ENCODE results near the gene DNAJC18.
A peak's percentile ranks its signal among the peaks of the same experiment; 100 is the strongest.
"Not testable (repeated sequence)": the region's sequence is repeated elsewhere in the genome, so short reads cannot be mapped to it uniquely, and the experiment has no call there.

DNAJC18 gene

DNA sequence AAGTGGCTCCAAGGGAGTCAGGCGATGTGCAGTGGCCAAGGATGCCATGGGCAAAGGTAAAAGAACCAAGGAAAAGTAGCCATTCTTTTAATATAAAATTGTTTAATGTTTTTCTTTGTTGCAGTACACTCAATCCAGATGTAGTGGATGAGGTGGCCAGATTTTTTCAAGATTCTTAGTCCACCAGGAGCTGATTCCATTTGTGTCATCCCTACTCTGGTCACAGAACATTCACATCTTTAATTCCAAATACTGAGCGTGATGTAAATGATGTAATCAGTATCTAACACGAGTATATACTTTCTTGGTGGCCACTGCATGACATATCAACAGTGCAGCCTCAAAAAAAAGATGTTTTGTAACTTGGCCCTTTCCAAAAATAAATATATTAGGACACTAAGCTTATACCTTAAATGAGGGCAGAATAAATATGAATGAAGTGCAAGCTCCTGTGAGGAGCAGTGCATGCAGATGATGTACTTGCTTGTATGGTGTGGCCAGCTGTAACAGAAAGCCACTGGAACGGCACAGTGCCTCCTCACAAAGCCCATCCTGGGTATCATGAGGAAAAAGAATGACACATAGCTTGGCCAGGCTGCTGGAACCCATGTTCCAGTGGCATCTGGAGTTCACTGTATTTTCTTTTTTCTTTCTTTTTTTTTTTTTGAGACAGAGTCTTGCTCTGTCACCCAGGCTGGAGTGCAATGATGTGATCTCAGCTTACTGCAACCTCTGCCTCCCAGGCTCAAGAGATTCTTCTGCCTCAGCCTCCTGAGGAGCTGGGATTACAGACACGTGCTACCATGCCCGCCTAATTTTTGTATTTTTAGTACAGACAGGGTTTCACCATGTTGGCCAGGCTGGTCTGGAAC is 29.0 kb downstream of the DNAJC18 start:
- Histone ChIP-seq H3K27me3 (ENCODE audit: control insufficient read depth in 1 of 2, insufficient read depth in 2 of 2, low read length in 2 of 2) (no peaks in the 10 kb centered on the region), H3K9me3 (ENCODE audit: low read length) (no peaks in the 10 kb centered on the region), H3K36me3 (ENCODE audit: insufficient read depth, low read length) (no peaks in the 10 kb centered on the region), H3K4me3 (ENCODE audit: low read depth in 1 of 2, low read length in 2 of 2) (peak overlapping the region in 1 of 2 donors; percentile 21), H3K27ac (ENCODE audit: low read depth, low read length) (no peak overlapping the region), H3K9ac (ENCODE audit: low read length) (no peak overlapping the region), H3K4me1 (ENCODE audit: insufficient read depth, low read length) (peaks cover 43% of the 10 kb centered on the region)

GRCh38 chr5:139409116-139409515 is 30.2 kb downstream of the DNAJC18 start:
- not testable (repeated sequence) for H3K36me3 ChIP-seq (ENCODE audit: insufficient read depth, low read length); H3K27ac ChIP-seq (ENCODE audit: low read depth, low read length); H3K9ac ChIP-seq (ENCODE audit: low read length); H3K9me3 ChIP-seq (ENCODE audit: low read length); H3K4me3 ChIP-seq (ENCODE audit: low read depth in 1 of 2, low read length in 2 of 2); H3K27me3 ChIP-seq (ENCODE audit: control insufficient read depth in 1 of 2, insufficient read depth in 2 of 2, low read length in 2 of 2)
- peaks cover 38% of the 10 kb centered on the region for H3K4me1 ChIP-seq (ENCODE audit: insufficient read depth, low read length)

DNA sequence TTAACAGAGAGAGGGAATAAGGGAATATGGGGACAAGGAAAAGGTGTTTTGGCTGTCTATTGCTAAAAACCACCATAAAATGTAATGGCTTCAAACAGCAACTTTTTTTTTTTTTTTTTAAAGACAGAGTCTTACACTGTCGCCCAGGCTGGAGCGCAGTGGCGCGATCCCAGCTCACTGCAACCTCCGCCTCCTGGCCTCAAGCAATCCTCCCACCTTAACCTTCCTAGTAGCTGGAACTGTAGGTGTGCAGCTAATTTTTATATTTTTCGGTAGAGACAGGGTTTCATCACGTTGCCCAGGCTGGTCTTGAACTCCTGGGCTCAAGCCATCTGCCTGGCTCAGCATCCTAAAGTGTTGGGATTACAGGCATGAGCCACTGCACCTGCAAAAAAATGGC is 31.1 kb downstream of the DNAJC18 start:
- Histone ChIP-seq H3K4me1 (ENCODE audit: insufficient read depth, low read length) (peaks cover 37% of the 10 kb centered on the region), H3K9me3 (ENCODE audit: low read length) (no peaks in the 10 kb centered on the region), H3K9ac (ENCODE audit: low read length) (no peak overlapping the region), H3K36me3 (ENCODE audit: insufficient read depth, low read length) (no peaks in the 10 kb centered on the region), H3K27me3 (ENCODE audit: control insufficient read depth in 1 of 2, insufficient read depth in 2 of 2, low read length in 2 of 2) (no peaks in the 10 kb centered on the region), H3K27ac (ENCODE audit: low read depth, low read length) (no peak overlapping the region), H3K4me3 (ENCODE audit: low read depth in 1 of 2, low read length in 2 of 2) (no peak overlapping the region)

DNA sequence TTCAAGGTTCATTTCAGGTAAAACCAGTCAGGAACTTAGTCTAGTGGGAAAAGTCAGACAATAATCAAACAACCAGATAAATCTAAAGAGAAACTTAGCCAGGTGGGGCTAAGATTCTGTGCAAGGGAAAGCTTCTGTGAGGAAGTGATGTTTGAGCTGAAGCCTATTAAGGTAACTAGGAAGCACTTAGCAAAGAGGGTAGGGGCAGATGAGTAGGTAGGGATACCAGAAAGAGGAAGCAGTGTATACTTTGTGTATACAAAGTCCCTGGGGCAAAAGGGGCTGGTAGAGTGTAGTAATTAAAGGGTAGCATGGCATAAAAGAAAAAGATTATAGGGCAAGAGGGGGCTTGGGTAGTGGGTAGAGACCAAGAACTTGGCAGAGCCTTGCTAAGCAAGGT is 31.8 kb downstream of the DNAJC18 start:
- Histone ChIP-seq H3K4me1 (ENCODE audit: insufficient read depth, low read length) (peaks cover 40% of the 10 kb centered on the region), H3K27ac (ENCODE audit: low read depth, low read length) (no peak overlapping the region), H3K36me3 (ENCODE audit: insufficient read depth, low read length) (no peaks in the 10 kb centered on the region), H3K9ac (ENCODE audit: low read length) (no peak overlapping the region), H3K9me3 (ENCODE audit: low read length) (no peaks in the 10 kb centered on the region), H3K27me3 (ENCODE audit: control insufficient read depth in 1 of 2, insufficient read depth in 2 of 2, low read length in 2 of 2) (no peaks in the 10 kb centered on the region), H3K4me3 (ENCODE audit: low read depth in 1 of 2, low read length in 2 of 2) (no peak overlapping the region)

DNA sequence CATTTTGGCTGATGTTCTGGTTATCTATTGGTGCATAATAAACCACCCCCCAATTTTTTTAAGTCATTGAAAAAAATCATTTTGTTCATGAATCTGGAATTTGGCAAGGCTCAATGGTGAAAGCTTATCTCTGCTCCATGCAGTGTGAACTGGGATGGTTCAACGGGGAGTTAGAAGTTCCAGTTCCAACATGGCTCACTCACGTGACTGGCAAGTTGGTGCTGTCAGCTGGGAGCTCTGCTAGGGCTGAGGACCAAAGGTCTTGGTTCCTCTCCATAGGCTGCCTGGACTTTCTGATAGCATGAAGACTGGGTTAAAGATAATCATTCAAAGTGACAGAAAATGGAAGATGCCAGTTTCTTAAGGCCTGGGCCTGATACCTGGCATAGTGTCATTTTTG is 32.4 kb downstream of the DNAJC18 start:
- H3K27me3 ChIP-seq (ENCODE audit: control insufficient read depth in 1 of 2, insufficient read depth in 2 of 2, low read length in 2 of 2) = no peaks in the 10 kb centered on the region
- H3K9me3 ChIP-seq (ENCODE audit: low read length) = no peaks in the 10 kb centered on the region
- no peak overlapping the region for H3K4me3 ChIP-seq (ENCODE audit: low read depth in 1 of 2, low read length in 2 of 2)
- H3K4me1 ChIP-seq (ENCODE audit: insufficient read depth, low read length) = peaks cover 37% of the 10 kb centered on the region
- H3K9ac ChIP-seq (ENCODE audit: low read length) = no peak overlapping the region
- no peak overlapping the region for H3K27ac ChIP-seq (ENCODE audit: low read depth, low read length)
- H3K36me3 ChIP-seq (ENCODE audit: insufficient read depth, low read length) = no peaks in the 10 kb centered on the region

GRCh38 chr5:139404484-139404840 is 34.9 kb downstream of the DNAJC18 start:
- no peaks in the 10 kb centered on the region for H3K9me3 ChIP-seq (ENCODE audit: low read length)
- peak overlapping the region; percentile 38 for H3K9ac ChIP-seq (ENCODE audit: low read length)
- H3K36me3 ChIP-seq (ENCODE audit: insufficient read depth, low read length) = no peaks in the 10 kb centered on the region
- no peak overlapping the region for H3K27ac ChIP-seq (ENCODE audit: low read depth, low read length)
- H3K27me3 ChIP-seq (ENCODE audit: control insufficient read depth in 1 of 2, insufficient read depth in 2 of 2, low read length in 2 of 2) = no peaks in the 10 kb centered on the region
- H3K4me3 ChIP-seq (ENCODE audit: low read depth in 1 of 2, low read length in 2 of 2) = peak overlapping the region in 1 of 2 donors; percentile 67
- peaks cover 15% of the 10 kb centered on the region for H3K4me1 ChIP-seq (ENCODE audit: insufficient read depth, low read length)

- peak within 1 kb of the TSS; percentile 38 for H3K9ac ChIP-seq (ENCODE audit: low read length)
These were observed 35.4 kb downstream of the DNAJC18 start, which contains the start of gene SPATA24 for GRCh38 chr5:139403787-139404483. TSS of gene SPATA24 (minus strand) at chr5:139404089. CDS start at chr5:139404060, 29 bp downstream.

GRCh38 chr5:139403418-139403786 is 35.9 kb downstream of the DNAJC18 start:
- H3K9me3 ChIP-seq (ENCODE audit: low read length) = no peaks in the 10 kb centered on the region
- peaks cover 14% of the 10 kb centered on the region for H3K4me1 ChIP-seq (ENCODE audit: insufficient read depth, low read length)
- peak overlapping the region; percentile 79 for H3K27ac ChIP-seq (ENCODE audit: low read depth, low read length)
- H3K36me3 ChIP-seq (ENCODE audit: insufficient read depth, low read length) = no peaks in the 10 kb centered on the region
- peak overlapping the region; percentile 43 to 67 for H3K4me3 ChIP-seq (ENCODE audit: low read depth in 1 of 2, low read length in 2 of 2)
- H3K9ac ChIP-seq (ENCODE audit: low read length) = peak overlapping the region; percentile 34
- H3K27me3 ChIP-seq (ENCODE audit: control insufficient read depth in 1 of 2, insufficient read depth in 2 of 2, low read length in 2 of 2) = no peaks in the 10 kb centered on the region

More at GRCh38 chr5:139403787-139404483, 35.4 kb downstream of the DNAJC18 start, which contains the start of gene SPATA24:
- Histone ChIP-seq H3K36me3 (ENCODE audit: insufficient read depth, low read length) (no peaks in the 10 kb centered on the region), H3K9me3 (ENCODE audit: low read length) (no peaks in the 10 kb centered on the region), H3K4me1 (ENCODE audit: insufficient read depth, low read length) (peaks cover 14% of the 10 kb centered on the region), H3K4me3 (ENCODE audit: low read depth in 1 of 2, low read length in 2 of 2) (peak within 1 kb of the TSS; percentile 43 to 67), H3K27ac (ENCODE audit: low read depth, low read length) (peak within 1 kb of the TSS; percentile 79), H3K27me3 (ENCODE audit: control insufficient read depth in 1 of 2, insufficient read depth in 2 of 2, low read length in 2 of 2) (no peaks in the 10 kb centered on the region)

DNA sequence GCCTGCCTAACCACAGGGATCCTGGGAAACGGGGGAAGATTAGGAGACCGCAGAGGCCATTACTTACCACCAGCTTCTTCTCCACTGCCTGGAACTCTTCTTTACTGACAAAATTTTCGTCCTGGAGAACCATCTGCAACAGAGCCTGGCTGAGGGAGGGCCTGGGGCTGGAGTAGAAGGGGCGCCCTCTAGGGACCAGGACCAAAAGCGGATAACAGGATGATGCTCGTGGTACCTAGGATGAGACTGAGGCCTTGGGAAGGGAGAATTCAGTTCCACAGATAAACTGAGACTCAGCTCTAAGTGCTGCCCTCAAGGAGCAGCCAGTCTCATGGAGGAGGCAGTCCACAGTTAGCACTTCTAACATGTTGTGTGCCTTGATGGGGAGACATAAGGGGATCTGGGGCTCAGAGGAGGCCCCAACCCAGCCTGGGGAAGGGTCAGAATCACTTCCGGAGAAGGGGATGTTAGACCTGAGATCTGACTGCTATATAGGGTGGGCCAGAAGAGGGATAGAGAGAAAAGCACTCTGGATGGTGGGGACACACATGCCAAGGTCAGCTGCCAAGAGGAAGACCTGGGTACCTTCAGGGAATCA is 36.7 kb downstream of the DNAJC18 start:
- no peak overlapping the region for H3K27ac ChIP-seq (ENCODE audit: low read depth, low read length)
- no peak overlapping the region for H3K4me3 ChIP-seq (ENCODE audit: low read depth in 1 of 2, low read length in 2 of 2)

DNA sequence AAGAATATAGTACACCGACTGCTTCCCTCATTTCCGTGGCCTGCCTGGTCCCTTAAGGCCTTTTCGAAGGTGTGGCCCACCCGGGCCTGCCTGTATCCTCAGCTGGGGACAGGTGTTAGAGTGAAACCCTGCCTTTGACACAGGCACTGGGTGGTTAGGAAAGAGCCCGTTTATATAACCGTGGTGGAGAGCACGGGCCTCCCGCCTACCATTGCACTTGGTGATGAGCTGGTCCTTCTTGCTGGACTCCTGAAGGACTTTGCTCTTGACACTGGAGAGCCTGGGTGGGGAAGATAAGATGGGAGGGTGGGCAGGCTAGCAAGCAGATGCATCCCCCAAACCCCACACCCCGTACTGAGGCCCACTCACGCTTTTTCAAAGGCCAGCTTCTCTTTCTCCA is 37.8 kb downstream of the DNAJC18 start:
- no peak overlapping the region for H3K9ac ChIP-seq (ENCODE audit: low read length)
- H3K9me3 ChIP-seq (ENCODE audit: low read length) = no peaks in the 10 kb centered on the region
- H3K4me3 ChIP-seq (ENCODE audit: low read depth in 1 of 2, low read length in 2 of 2) = no peak overlapping the region
- no peaks in the 10 kb centered on the region for H3K36me3 ChIP-seq (ENCODE audit: insufficient read depth, low read length)
- H3K27me3 ChIP-seq (ENCODE audit: control insufficient read depth in 1 of 2, insufficient read depth in 2 of 2, low read length in 2 of 2) = no peaks in the 10 kb centered on the region
- peaks cover 14% of the 10 kb centered on the region for H3K4me1 ChIP-seq (ENCODE audit: insufficient read depth, low read length)
- H3K27ac ChIP-seq (ENCODE audit: low read depth, low read length) = no peak overlapping the region

More for the DNA sequence above, 36.7 kb downstream of the DNAJC18 start:
- H3K27me3 ChIP-seq (ENCODE audit: control insufficient read depth in 1 of 2, insufficient read depth in 2 of 2, low read length in 2 of 2) = no peaks in the 10 kb centered on the region
- peaks cover 14% of the 10 kb centered on the region for H3K4me1 ChIP-seq (ENCODE audit: insufficient read depth, low read length)
- H3K36me3 ChIP-seq (ENCODE audit: insufficient read depth, low read length) = no peaks in the 10 kb centered on the region
- H3K9ac ChIP-seq (ENCODE audit: low read length) = no peak overlapping the region
- no peaks in the 10 kb centered on the region for H3K9me3 ChIP-seq (ENCODE audit: low read length)

DNA sequence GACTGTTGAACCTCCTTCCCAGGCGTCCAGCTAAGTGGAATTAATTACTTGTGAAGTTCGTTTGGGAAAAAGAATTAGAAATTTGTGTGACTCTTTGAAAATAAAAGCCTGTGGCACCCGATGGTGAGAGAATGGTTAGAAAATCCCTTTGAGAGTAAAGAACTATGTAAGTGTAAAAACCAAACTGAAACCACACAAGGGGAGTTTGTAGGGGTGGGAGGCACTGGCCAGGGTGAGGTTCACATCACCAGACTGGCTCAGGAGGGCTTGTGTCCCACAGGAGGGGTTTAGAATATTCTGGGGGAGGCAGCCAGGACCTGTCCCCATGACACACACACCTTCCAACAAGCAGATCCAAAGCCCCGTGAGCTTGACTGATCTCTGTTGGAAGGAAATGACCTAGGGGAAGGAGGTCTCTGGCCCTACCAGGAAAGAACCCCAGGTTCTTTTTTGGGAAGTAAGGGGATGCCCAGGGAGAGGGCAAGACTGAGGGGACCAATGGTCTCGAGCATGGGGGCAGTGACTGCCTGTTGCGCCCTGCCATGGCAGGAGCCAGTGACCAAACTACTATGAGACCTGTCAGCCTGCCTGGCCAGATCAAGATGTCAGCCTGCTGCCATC is 39.7 kb downstream of the DNAJC18 start:
- Histone ChIP-seq H3K4me1 (ENCODE audit: insufficient read depth, low read length) (peaks cover 12% of the 10 kb centered on the region), H3K27me3 (ENCODE audit: control insufficient read depth in 1 of 2, insufficient read depth in 2 of 2, low read length in 2 of 2) (peaks cover 7 to 17% of the 10 kb centered on the region in 2 donors), H3K9ac (ENCODE audit: low read length) (no peak overlapping the region), H3K9me3 (ENCODE audit: low read length) (no peaks in the 10 kb centered on the region), H3K36me3 (ENCODE audit: insufficient read depth, low read length) (no peaks in the 10 kb centered on the region), H3K27ac (ENCODE audit: low read depth, low read length) (no peak overlapping the region), H3K4me3 (ENCODE audit: low read depth in 1 of 2, low read length in 2 of 2) (no peak overlapping the region)
